ENCODE results near the gene SHROOM3.
"Not testable (repeated sequence)": the region's sequence is repeated elsewhere in the genome, so short reads cannot be mapped to it uniquely, and the experiment has no call there.

SHROOM3 gene

GRCh38 chr4:76595435-76595834, 160.4 kb downstream of the SHROOM3 start:
- no peak for DNase-seq (ENCODE audit: low spot score)

- DNase-seq (ENCODE audit: low spot score), result no peak
Observed at GRCh38 chr4:76596713-76597112, 161.7 kb downstream of the SHROOM3 start.

- no peak for DNase-seq (ENCODE audit: low spot score)
Observed at GRCh38 chr4:76597423-76597979, 162.5 kb downstream of the SHROOM3 start.

GRCh38 chr4:76600447-76600846, 165.4 kb downstream of the SHROOM3 start:
- no peak for DNase-seq (ENCODE audit: low spot score)

GRCh38 chr4:76601791-76602190, 166.8 kb downstream of the SHROOM3 start:
- no peak for DNase-seq (ENCODE audit: low spot score)

GRCh38 chr4:76605099-76605563, 170.1 kb downstream of the SHROOM3 start:
- no peak for DNase-seq (ENCODE audit: low spot score)

GRCh38 chr4:76606645-76607265, 171.7 kb downstream of the SHROOM3 start:
- no peak for DNase-seq (ENCODE audit: low spot score)

- DNase-seq (ENCODE audit: low spot score), result no peak
Observed at GRCh38 chr4:76607266-76607799, 172.3 kb downstream of the SHROOM3 start.

GRCh38 chr4:76607846-76608245, 172.8 kb downstream of the SHROOM3 start:
- DNase-seq (ENCODE audit: low spot score), result no peak

GRCh38 chr4:76608549-76608948, 173.5 kb downstream of the SHROOM3 start:
- DNase-seq (ENCODE audit: low spot score), result not testable (repeated sequence)

GRCh38 chr4:76610751-76611547, 175.9 kb downstream of the SHROOM3 start:
- DNase-seq (ENCODE audit: low spot score), result no peak

- no peak for DNase-seq (ENCODE audit: low spot score)
Observed at GRCh38 chr4:76611616-76612207, 176.7 kb downstream of the SHROOM3 start.

GRCh38 chr4:76614589-76614988, 179.6 kb downstream of the SHROOM3 start:
- no peak for DNase-seq (ENCODE audit: low spot score)

GRCh38 chr4:76615999-76616398, 181.0 kb downstream of the SHROOM3 start:
- no peak for DNase-seq (ENCODE audit: low spot score)

- DNase-seq (ENCODE audit: low spot score), result no peak
Observed at GRCh38 chr4:76616526-76616925, 181.5 kb downstream of the SHROOM3 start.

- no peak for DNase-seq (ENCODE audit: low spot score)
Observed at GRCh38 chr4:76620723-76621468, 185.9 kb downstream of the SHROOM3 start.

- no peak for DNase-seq (ENCODE audit: low spot score)
Observed at GRCh38 chr4:76622126-76622525, 187.1 kb downstream of the SHROOM3 start.

GRCh38 chr4:76622717-76623116, 187.7 kb downstream of the SHROOM3 start:
- no peak for DNase-seq (ENCODE audit: low spot score)

GRCh38 chr4:76623217-76624045, 188.4 kb downstream of the SHROOM3 start:
- DNase-seq (ENCODE audit: low spot score), result no peak

- peak; percentile 1 for DNase-seq (ENCODE audit: low spot score)
Observed at GRCh38 chr4:76624241-76624681, 189.2 kb downstream of the SHROOM3 start.
